BE2C (cell line): ENCODE data around the gene IL17C. TPM values are rescaled to one million over a fixed set of nuclear protein-coding genes. Genes with fewer than 3 reads are reported as not detected.

Experiments used
- DNase-seq: peaks from one replicate; pipeline ENCODE4 v3.0.0-alpha.2; 2020
- H3K27me3 ChIP-seq: fragments of 250-450 bp; sonication (Bioruptor Pico); 2 replicates; pipeline ENCODE4 v1.5.1; 2020; ENCODE audit warnings: mild to moderate bottlenecking
- H3K36me3 ChIP-seq: fragments of 250-450 bp; sonication (Bioruptor Pico); 2 replicates; pipeline ENCODE4 v1.5.1; 2020; ENCODE audit warnings: mild to moderate bottlenecking
- H3K4me1 ChIP-seq: fragments of 250-450 bp; sonication (Bioruptor Pico); 2 replicates; pipeline ENCODE4 v1.5.1; 2020
- H3K4me3 ChIP-seq: 2 replicates; pipeline ENCODE4 v1.5.1; 2011; ENCODE audit warnings: low read depth, low read length
- H3K9me3 ChIP-seq: fragments of 250-450 bp; sonication (Bioruptor Pico); 2 replicates; pipeline ENCODE4 v1.5.1; 2020
- polyA plus RNA-seq: library from polyadenylated mRNA; unstranded; fragments of >200 nt; gene quantifications from one replicate; pipeline ENCODE4 v1.2.1, GENCODE V29; 2012; ENCODE audit warnings: low read depth, missing spikeins; ENCODE audit not compliant: insufficient read length, insufficient read depth
- TF ChIP-seq, protein P1 (sequence below): IDR thresholded peaks from 2 replicates; pipeline ENCODE4 v1.5.1; 2012; ENCODE audit warnings: mild to moderate bottlenecking, low read depth, low read length

Gene IL17C, protein sequence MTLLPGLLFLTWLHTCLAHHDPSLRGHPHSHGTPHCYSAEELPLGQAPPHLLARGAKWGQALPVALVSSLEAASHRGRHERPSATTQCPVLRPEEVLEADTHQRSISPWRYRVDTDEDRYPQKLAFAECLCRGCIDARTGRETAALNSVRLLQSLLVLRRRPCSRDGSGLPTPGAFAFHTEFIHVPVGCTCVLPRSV
- not detected for polyA plus RNA-seq

DNA sequence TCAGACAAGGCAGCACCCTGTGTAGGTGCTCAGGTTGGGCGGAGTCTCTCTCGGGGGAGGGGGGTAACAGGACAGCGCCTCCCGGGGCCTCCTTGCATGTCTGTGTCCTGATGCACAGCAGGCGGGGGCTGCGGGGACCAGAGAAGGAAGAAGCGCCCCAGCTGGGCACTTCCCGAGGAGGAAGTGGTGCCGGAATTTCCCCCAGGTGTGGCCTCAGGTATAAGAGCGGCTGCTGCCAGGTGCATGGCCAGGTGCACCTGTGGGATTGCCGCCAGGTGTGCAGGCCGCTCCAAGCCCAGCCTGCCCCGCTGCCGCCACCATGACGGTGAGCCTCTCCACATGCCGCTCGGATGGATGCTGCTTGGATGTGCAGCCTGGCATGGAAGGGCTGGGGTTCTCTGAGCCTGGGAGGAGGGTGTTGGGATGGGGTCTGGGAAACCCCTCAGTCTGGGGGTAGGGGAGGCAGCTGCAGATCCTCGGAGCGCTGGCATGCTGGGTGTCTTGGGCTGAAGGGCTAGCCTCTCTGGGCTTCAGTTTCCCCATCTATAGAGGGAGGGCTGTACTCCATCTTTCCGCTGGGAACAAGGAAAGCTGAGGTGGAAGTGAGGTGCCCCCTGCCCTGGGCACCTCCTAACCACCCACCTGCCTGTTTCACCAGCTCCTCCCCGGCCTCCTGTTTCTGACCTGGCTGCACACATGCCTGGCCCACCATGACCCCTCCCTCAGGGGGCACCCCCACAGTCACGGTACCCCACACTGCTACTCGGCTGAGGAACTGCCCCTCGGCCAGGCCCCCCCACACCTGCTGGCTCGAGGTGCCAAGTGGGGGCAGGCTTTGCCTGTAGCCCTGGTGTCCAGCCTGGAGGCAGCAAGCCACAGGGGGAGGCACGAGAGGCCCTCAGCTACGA, at the start of gene IL17C:
Gene IL17C (plus strand): TSS at position 250 of the 908 bp plus-strand sequence. CDS start 70 bp downstream, at position 320.
- Histone ChIP-seq H3K36me3 (no peaks in the 10 kb centered on the region), H3K27me3 (peaks cover 26% of the 10 kb centered on the region), H3K9me3 (no peaks in the 10 kb centered on the region), H3K4me1 (no peaks in the 10 kb centered on the region), H3K4me3 (no peak within 1 kb of the TSS)
- DNase-seq, result no peak
- TF ChIP-seq, protein P1, sequence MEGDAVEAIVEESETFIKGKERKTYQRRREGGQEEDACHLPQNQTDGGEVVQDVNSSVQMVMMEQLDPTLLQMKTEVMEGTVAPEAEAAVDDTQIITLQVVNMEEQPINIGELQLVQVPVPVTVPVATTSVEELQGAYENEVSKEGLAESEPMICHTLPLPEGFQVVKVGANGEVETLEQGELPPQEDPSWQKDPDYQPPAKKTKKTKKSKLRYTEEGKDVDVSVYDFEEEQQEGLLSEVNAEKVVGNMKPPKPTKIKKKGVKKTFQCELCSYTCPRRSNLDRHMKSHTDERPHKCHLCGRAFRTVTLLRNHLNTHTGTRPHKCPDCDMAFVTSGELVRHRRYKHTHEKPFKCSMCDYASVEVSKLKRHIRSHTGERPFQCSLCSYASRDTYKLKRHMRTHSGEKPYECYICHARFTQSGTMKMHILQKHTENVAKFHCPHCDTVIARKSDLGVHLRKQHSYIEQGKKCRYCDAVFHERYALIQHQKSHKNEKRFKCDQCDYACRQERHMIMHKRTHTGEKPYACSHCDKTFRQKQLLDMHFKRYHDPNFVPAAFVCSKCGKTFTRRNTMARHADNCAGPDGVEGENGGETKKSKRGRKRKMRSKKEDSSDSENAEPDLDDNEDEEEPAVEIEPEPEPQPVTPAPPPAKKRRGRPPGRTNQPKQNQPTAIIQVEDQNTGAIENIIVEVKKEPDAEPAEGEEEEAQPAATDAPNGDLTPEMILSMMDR, result no peak

DNA sequence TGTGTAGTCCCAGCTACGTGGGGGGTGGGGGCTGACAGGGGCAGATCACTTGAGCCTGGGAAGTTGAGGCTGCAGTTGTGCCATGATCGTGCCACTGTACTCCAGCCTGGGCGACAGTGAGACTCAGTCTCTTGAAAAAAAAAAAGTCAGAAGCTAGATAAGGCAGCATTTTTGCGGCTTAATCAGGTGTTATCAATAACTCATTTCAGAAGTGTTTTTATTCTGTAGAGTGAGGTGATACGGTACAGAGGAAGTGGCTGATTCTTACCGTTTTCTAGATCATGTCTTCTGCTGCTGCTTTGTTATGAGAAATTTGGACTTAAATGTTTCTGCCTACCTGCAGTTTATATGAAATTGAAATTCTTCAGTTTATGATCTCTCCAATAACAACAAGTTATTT, 49.6 kb upstream of the IL17C start:
- no peak for DNase-seq
- TF ChIP-seq, protein P1, result no peak
- no peak overlapping the region for H3K4me3 ChIP-seq
- H3K4me1 ChIP-seq, result no peaks in the 10 kb centered on the region
- no peaks in the 10 kb centered on the region for H3K9me3 ChIP-seq
- no peaks in the 10 kb centered on the region for H3K27me3 ChIP-seq
- H3K36me3 ChIP-seq, result peaks cover 64% of the 10 kb centered on the region

DNA sequence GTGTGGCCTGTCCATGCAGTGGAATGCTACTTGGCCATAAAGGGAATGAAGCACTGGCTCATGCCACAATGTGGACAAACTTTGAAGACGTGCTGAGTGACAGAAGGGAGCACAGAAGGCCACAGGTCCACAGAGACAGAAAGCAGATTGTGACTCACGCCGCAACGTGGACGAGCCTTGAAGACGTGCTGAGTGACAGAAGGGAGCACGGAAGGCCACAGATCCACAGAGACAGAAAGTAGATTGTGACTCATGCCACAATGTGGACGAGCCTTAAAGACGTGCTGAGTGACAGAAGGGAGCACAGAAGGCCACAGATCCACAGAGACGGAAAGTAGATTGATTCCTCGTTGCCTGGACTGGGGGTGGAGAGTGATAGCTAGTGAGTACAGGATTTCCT, 48.9 kb upstream of the IL17C start:
- H3K36me3 ChIP-seq, result peaks cover 65% of the 10 kb centered on the region
- no peaks in the 10 kb centered on the region for H3K4me1 ChIP-seq
- no peaks in the 10 kb centered on the region for H3K9me3 ChIP-seq
- DNase-seq, result no peak
- H3K27me3 ChIP-seq, result no peaks in the 10 kb centered on the region
- H3K4me3 ChIP-seq, result no peak overlapping the region
- TF ChIP-seq, protein P1, result no peak

DNA sequence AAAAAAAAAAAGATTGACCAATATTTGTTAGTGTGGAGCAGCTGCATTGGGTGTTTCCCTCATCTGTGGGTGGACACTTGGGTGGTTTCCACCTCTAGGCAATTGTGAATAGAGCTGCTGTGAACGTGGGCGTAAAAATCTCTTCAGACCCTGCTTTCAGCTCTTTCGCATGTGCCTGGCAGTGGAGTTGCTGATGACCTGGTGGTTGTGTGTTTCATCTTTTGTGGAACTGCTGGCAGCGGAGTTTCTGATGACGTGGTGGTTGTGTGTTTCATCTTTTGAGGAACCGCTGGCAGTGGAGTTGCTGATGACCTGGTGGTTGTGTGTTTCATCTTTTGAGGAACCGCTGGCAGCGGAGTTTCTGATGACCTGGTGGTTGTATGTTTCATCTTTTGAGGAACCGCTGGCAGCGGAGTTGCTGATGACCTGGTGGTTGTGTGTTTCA, 46.8 kb upstream of the IL17C start:
- Histone ChIP-seq H3K36me3 (peaks cover 50% of the 10 kb centered on the region), H3K4me1 (no peaks in the 10 kb centered on the region), H3K4me3 (no peak overlapping the region), H3K9me3 (no peaks in the 10 kb centered on the region), H3K27me3 (no peaks in the 10 kb centered on the region)
- DNase-seq, result no peak
- TF ChIP-seq, protein P1, result no peak

DNA sequence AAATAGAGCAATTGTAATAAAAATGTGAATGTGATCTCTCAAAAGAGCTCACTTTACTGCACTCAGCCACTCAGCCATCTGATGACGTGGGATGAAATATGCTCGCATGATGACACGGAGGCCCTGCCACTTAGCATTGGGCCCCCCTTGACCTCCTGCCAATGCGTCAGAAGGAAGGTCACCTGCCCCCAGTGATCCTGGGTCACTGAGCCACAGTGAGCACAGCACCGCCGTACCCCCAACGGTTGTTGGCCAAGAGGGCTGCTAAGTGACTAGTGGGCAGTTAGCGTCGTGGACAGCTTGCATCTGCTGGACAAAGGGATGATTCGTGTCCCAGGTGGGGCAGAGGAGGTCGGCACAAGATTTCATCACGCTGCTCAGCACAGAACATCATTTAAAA, 45.3 kb upstream of the IL17C start:
- no peak for DNase-seq
- H3K4me3 ChIP-seq, result no peak overlapping the region
- H3K9me3 ChIP-seq, result no peaks in the 10 kb centered on the region
- H3K4me1 ChIP-seq, result no peaks in the 10 kb centered on the region
- TF ChIP-seq, protein P1, result no peak
- peaks cover 35% of the 10 kb centered on the region for H3K36me3 ChIP-seq
- H3K27me3 ChIP-seq, result no peaks in the 10 kb centered on the region

DNA sequence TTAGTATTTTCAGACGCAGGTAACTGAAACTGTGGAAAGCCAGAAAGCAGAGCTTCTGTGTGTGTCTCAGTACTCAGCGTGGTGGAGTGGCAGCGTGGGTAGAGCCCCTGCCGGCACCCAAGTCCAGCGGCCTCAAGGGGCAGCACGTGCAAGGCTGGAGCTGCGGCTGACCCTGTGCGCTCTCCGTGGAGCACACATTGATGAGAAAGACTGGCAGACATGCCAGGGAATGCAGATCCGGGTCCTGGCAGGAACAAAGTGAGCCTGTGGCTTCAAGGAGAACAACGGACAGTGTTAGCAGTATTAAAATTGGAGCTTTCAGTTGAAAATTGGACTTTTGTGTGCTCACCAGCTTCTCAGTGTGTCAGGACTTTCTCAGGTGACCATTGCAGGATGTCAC, 44.9 kb upstream of the IL17C start:
- no peaks in the 10 kb centered on the region for H3K4me1 ChIP-seq
- DNase-seq, result no peak
- H3K36me3 ChIP-seq, result peaks cover 35% of the 10 kb centered on the region
- no peak overlapping the region for H3K4me3 ChIP-seq
- no peaks in the 10 kb centered on the region for H3K9me3 ChIP-seq
- TF ChIP-seq, protein P1, result no peak
- H3K27me3 ChIP-seq, result no peaks in the 10 kb centered on the region
